B cell (primary cell): Measurements from ENCODE around the gene GIT1. TPM values are rescaled to one million over a fixed set of nuclear protein-coding genes. Genes with fewer than 3 reads are reported as not detected.

Source experiments
- ATAC-seq: fragments of 200-7000 bp; cut with Tn5 transposase; one replicate; pipeline ENCODE4 v1.10.0; 2021; ENCODE audit warnings: low read depth, mild to moderate bottlenecking, moderate number of reproducible peaks, moderate library complexity
- CTCF ChIA-PET: fragments of 350-600 bp; sonication (Branson Sonifier 250); formaldehyde crosslinking; loops from one replicate; lab custom pipeline; 2021; ENCODE audit warnings: antibody characterized with exemption, inconsistent platforms; lab: Charles Lee
- POLR2A ChIA-PET: fragments of 350-600 bp; sonication (Branson Sonifier 250); formaldehyde crosslinking; loops from one replicate; lab custom pipeline; 2021; ENCODE audit warnings: antibody characterized with exemption; lab: Charles Lee
- DNase-seq: peaks from one replicate; pipeline ENCODE4 v3.0.0; 2013
- H2AFZ ChIP-seq: 2 replicates; pipeline ENCODE4 v1.6.1; 2012; ENCODE audit warnings: mild to moderate bottlenecking, low read depth, low read length; ENCODE audit not compliant: insufficient read depth, poor library complexity, severe bottlenecking
- H3K27ac ChIP-seq, 2 donors: 1 replicate in 1 of 2; 2 replicates in 1 of 2; pipeline ENCODE4 v1.5.1; 2012 to 2013; ENCODE audit warnings: low read length in 2 of 2, mild to moderate bottlenecking in 2 of 2, moderate library complexity in 1 of 2
- H3K27me3 ChIP-seq, 4 experiments: fragments of 200-600 bp in 1 of 4; sonication (generic) in 1 of 4; replicated peaks in 1 of 4; 1 replicate in 2 of 4; 2 replicates in 2 of 4; pipeline versions ENCODE4 v1.6.1 to v1.7.0; 2013 to 2016; ENCODE audit warnings: low read length in 3 of 4, mild to moderate bottlenecking in 2 of 4, mixed read lengths in 1 of 4, moderate library complexity in 1 of 4; ENCODE audit not compliant: insufficient read depth in 4 of 4, control insufficient read depth in 3 of 4; ENCODE audit errors: control extremely low read depth in 1 of 4
- H3K36me3 ChIP-seq, 2 experiments: replicated peaks in 1 of 2; 1 replicate in 1 of 2; 2 replicates in 1 of 2; pipeline versions ENCODE4 v1.6.1 to v1.7.1; 2013; ENCODE audit warnings: low read length in 1 of 2; ENCODE audit not compliant: insufficient read depth in 2 of 2, control insufficient read depth in 1 of 2; ENCODE audit errors: control extremely low read depth in 1 of 2, extremely low read depth in 1 of 2
- H3K4me1 ChIP-seq, 2 donors: fragments of 200-600 bp in 1 of 2; sonication (generic) in 1 of 2; 1 replicate in 1 of 2; 2 replicates in 1 of 2; pipeline versions ENCODE4 v1.5.1 to v1.6.1; 2013 to 2017; ENCODE audit warnings: low read length in 2 of 2; ENCODE audit not compliant: control insufficient read depth in 2 of 2, insufficient read depth in 2 of 2
- H3K4me2 ChIP-seq: replicated peaks from 2 replicates; pipeline ENCODE3; 2012; ENCODE audit warnings: mild to moderate bottlenecking, low read depth, low read length; ENCODE audit not compliant: poor library complexity, severe bottlenecking
- H3K4me3 ChIP-seq, 5 experiments: fragments of 200-600 bp in 1 of 5; sonication (generic) in 1 of 5; 1 replicate in 3 of 5; 2 replicates in 2 of 5; pipeline versions ENCODE4 v1.5.1 to v1.7.0; 2011 to 2016; ENCODE audit warnings: low read length in 4 of 5, mild to moderate bottlenecking in 4 of 5, low read depth in 2 of 5, control low read depth in 1 of 5, moderate library complexity in 1 of 5; ENCODE audit not compliant: insufficient read depth in 1 of 5; ENCODE audit errors: control extremely low read depth in 1 of 5, extremely low read depth in 1 of 5
- H3K79me2 ChIP-seq: fragments of 200-600 bp; sonication (generic); one replicate; pipeline ENCODE4 v1.6.0; 2016; ENCODE audit warnings: low read length; ENCODE audit not compliant: control insufficient read depth, insufficient read depth
- H3K9ac ChIP-seq: fragments of 200-600 bp; sonication (generic); 2 replicates; pipeline ENCODE4 v1.6.1; 2017; ENCODE audit warnings: mild to moderate bottlenecking, low read length, moderate library complexity
- H3K9me3 ChIP-seq, 3 donors: one replicate each; pipeline versions ENCODE4 v1.6.1 to v1.7.1; 2013; ENCODE audit warnings: low read length in 2 of 3; ENCODE audit not compliant: control insufficient read depth in 2 of 3, insufficient read depth in 1 of 3; ENCODE audit errors: control extremely low read depth in 1 of 3
- H4K20me1 ChIP-seq: 2 replicates; pipeline ENCODE4 v1.6.0; 2012; ENCODE audit warnings: mild to moderate bottlenecking, low read length; ENCODE audit not compliant: insufficient read depth, control insufficient read depth, poor library complexity, severe bottlenecking
- H3K27ac Mint-ChIP-seq: one replicate; pipeline ENCODE4 v1.8.0; 2021; ENCODE audit warnings: mixed read lengths
- H3K27me3 Mint-ChIP-seq: one replicate; pipeline ENCODE4 v1.8.0; 2021; ENCODE audit warnings: mixed read lengths
- H3K4me1 Mint-ChIP-seq: one replicate; pipeline ENCODE4 v1.8.0; 2021; ENCODE audit warnings: mixed read lengths
- H3K4me3 Mint-ChIP-seq: one replicate; pipeline ENCODE4 v1.8.0; 2021; ENCODE audit warnings: mixed read lengths
- H3K9me3 Mint-ChIP-seq: one replicate; pipeline ENCODE4 v1.8.0; 2022; ENCODE audit warnings: mixed read lengths; ENCODE audit not compliant: insufficient read depth
- CTCF ChIP-seq: fragments of 200-600 bp; IDR thresholded peaks from one replicate; pipeline ENCODE4 v1.8.0; 2022; ENCODE audit warnings: antibody characterized with exemption, mild to moderate bottlenecking
- EZH2 ChIP-seq: IDR thresholded peaks from 2 replicates; pipeline ENCODE4 v1.6.1; 2012; ENCODE audit warnings: borderline replicate concordance, low read depth, mild to moderate bottlenecking, moderate library complexity, low read length; ENCODE audit not compliant: insufficient read depth, poor library complexity, severe bottlenecking
- WGBS: methylation state at CpG from one replicate; pipeline ENCODE4 v1.1.5; 2013; ENCODE audit warnings: missing lambda C conversion rate; ENCODE audit not compliant: insufficient coverage; 5-methylcytosine and 5-hydroxymethylcytosine counted together
- intact Hi-C: fragments of 100-400 bp; cut with micrococcal nuclease; formaldehyde crosslinking; loops from one replicate; pipeline ENCODE4 v1.10.0; 2022
- polyA plus RNA-seq: library from polyadenylated mRNA; depleted of rRNA; stranded (reverse); fragments of >200 nt; gene quantifications from 2 replicates; pipeline ENCODE4 v1.2.3, GENCODE V29; 2012
- total RNA-seq, 2 donors: library from RNA; stranded (reverse); fragments of 120-200 nt in 1 of 2; gene quantifications; 1 replicate in 1 of 2; 2 replicates in 1 of 2; pipeline versions ENCODE4 v1.2.3 to v1.2.4, GENCODE V29; 2013 to 2022

GIT1 gene
- total and polyA plus RNA-seq, 2 donors (not counting 1 experiment from before 2014, with no cell fraction given), result 49.3 to 61.9 TPM

GRCh38 chr17:29562615-29563014, 26.8 kb downstream of the GIT1 start:
- H3K9ac ChIP-seq, result no peak overlapping the region
- POLR2A ChIA-PET, result interaction anchor here (0.9 to 1.7 kb wide), 4 partner anchors 10 to 54 kb away, joined by 3 read pairs; no protein-coding TSS in a partner anchor
- ATAC-seq (no peak), DNase-seq (no peak)
- peak overlapping the region; percentile 97 for H3K27ac Mint-ChIP-seq
- 89% methylated on average over 18 of the region's 18 CpGs for WGBS
- TF ChIP-seq CTCF (no peak), EZH2 (no peak)
- peaks cover 70% of the 10 kb centered on the region for H3K4me1 Mint-ChIP-seq
- no peaks in the 10 kb centered on the region for H3K9me3 ChIP-seq
- no peak overlapping the region for H2AFZ ChIP-seq
- peak overlapping the region; percentile 67 for H3K4me2 ChIP-seq
- H3K4me3 ChIP-seq, result no peak overlapping the region
- peaks cover 0 to 9% of the 10 kb centered on the region in 2 experiments for H3K36me3 ChIP-seq
- H3K27me3 Mint-ChIP-seq, result no peaks in the 10 kb centered on the region
- no peaks in the 10 kb centered on the region for H3K27me3 ChIP-seq
- no peaks in the 10 kb centered on the region for H4K20me1 ChIP-seq
- H3K79me2 ChIP-seq, result peaks cover 26% of the 10 kb centered on the region
- peak overlapping the region; percentile 60 to 74 for H3K27ac ChIP-seq
- H3K9me3 Mint-ChIP-seq, result no peaks in the 10 kb centered on the region
- intact Hi-C loops, result loop anchor here (10.0 kb wide), 3 partner anchors 418 to 918 kb away; partner anchors contain the start of genes BLTP2 and PHF12
- peak overlapping the region; percentile 87 for H3K4me3 Mint-ChIP-seq
- CTCF ChIA-PET, result interaction anchor here (0.8 to 7.9 kb wide), 6 partner anchors 9 to 55 kb away, joined by 3 to 39 read pairs (median 6); no protein-coding TSS in a partner anchor
- peaks cover 74 to 86% of the 10 kb centered on the region in 2 donors for H3K4me1 ChIP-seq
